Coronary artery (tissue), 2 donors: ENCODE data around the gene OR2AE1.

Source experiments
- DNase-seq: peaks from one replicate; pipeline ENCODE4 v3.0.0-alpha.2; 2017; ENCODE audit warnings: low spot score
- H3K27ac ChIP-seq, 2 donors: fragments of 200-600 bp; sonication (generic); one replicate each; pipeline ENCODE4 v1.5.1; 2016 to 2019
- H3K4me3 ChIP-seq: fragments of 200-600 bp; sonication (generic); 2 replicates; pipeline ENCODE4 v1.5.1; 2016; ENCODE audit warnings: mild to moderate bottlenecking, moderate library complexity
- TF ChIP-seq, protein P1 (sequence below): fragments of 200-600 bp; sonication (generic); IDR thresholded peaks from one replicate; pipeline ENCODE4 v1.5.1; 2019; ENCODE audit warnings: antibody characterized with exemption

The OR2AE1 gene

GRCh38 chr7:99837649-99838361, 39.0 kb downstream of the OR2AE1 start:
- no peak for DNase-seq
- H3K4me3 ChIP-seq, result no peak overlapping the region
- TF ChIP-seq, protein P1, sequence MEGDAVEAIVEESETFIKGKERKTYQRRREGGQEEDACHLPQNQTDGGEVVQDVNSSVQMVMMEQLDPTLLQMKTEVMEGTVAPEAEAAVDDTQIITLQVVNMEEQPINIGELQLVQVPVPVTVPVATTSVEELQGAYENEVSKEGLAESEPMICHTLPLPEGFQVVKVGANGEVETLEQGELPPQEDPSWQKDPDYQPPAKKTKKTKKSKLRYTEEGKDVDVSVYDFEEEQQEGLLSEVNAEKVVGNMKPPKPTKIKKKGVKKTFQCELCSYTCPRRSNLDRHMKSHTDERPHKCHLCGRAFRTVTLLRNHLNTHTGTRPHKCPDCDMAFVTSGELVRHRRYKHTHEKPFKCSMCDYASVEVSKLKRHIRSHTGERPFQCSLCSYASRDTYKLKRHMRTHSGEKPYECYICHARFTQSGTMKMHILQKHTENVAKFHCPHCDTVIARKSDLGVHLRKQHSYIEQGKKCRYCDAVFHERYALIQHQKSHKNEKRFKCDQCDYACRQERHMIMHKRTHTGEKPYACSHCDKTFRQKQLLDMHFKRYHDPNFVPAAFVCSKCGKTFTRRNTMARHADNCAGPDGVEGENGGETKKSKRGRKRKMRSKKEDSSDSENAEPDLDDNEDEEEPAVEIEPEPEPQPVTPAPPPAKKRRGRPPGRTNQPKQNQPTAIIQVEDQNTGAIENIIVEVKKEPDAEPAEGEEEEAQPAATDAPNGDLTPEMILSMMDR, result no peak
- H3K27ac ChIP-seq, result no peak overlapping the region

DNA sequence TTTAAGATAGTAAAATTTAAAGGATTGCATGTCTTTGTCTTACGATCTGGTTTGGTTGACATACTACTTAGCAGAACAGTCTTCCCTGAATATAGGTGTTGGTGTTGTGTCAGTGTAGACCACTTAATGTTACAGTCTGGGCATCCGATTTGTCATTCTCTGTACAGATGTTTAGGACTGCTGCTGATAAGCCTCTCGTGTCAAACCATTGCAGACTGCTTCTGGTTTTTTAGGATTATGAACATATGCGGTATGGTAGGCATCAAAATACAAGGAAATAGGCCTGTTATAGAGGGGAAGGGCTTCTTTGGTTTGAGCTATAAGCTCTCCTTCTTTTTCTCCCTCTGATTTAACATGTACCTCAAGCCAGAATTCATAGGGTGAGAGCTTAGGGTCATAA, 41.6 kb downstream of the OR2AE1 start:
- H3K27ac ChIP-seq, result no peak overlapping the region
- no peak for DNase-seq
- TF ChIP-seq, protein P1, result no peak

DNA sequence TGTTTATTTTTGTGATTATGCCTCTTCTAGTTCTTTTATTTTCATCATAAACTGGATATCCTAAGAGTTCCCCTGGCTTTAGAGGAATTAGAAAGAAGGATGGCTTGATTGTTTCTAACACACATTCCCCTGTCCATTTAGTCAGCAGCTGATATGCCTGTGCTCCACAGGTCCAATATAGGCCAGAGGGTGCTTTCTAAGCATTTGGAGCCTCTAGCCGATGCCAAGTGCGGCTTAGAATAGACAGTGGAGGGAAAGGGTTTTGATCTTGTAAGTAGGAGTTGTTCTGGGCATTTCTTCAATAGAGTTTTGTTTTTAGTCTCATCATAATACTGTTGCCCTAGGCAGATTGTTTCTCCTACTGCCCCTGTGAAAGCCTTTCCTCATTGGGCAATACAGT, 42.5 kb downstream of the OR2AE1 start:
- no peak for DNase-seq
- Histone ChIP-seq H3K27ac (no peak overlapping the region), H3K4me3 (no peak overlapping the region)
- TF ChIP-seq, protein P1, result no peak

More for the DNA sequence above, 41.6 kb downstream of the OR2AE1 start:
- H3K4me3 ChIP-seq, result no peak overlapping the region

DNA sequence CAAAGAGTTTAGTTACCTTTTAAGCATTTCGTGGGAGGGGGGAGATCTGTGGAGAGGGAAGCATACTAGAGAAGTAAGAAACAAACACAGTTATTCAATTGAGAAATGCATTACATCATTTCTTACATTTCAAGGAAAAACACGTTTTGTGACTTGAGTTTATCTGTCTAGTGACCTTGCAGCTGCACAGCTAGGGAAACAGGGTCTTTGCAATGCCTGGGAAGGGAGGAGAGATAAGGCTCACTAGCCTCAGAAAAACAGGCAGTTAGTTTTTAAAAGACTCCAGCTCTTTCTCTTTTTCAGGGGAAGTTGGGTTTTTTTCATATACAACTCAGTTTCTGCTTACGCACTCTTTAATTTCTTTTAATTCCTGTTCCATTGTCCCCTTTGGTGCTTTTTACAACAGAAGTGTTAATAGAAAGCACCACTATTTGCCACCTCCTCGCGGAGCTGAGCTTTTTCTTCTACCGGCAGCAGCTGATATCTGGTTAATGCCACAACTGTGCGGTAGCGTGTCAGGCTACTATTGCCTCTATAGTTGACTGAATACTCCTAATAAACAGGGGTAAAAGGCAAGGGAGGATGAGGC, 43.5 kb downstream of the OR2AE1 start:
- TF ChIP-seq, protein P1, result no peak
- Histone ChIP-seq H3K27ac (no peak overlapping the region), H3K4me3 (no peak overlapping the region)
- DNase-seq, result no peak

- no peak overlapping the region for H3K4me3 ChIP-seq
- TF ChIP-seq, protein P1, result no peak
- H3K27ac ChIP-seq, result no peak overlapping the region
- no peak for DNase-seq
These were observed 45.2 kb downstream of the OR2AE1 start for GRCh38 chr7:99831595-99831994.

- no peak for DNase-seq
- Histone ChIP-seq H3K4me3 (no peak overlapping the region), H3K27ac (no peak overlapping the region)
- TF ChIP-seq, protein P1, result no peak
These were observed 47.2 kb downstream of the OR2AE1 start for GRCh38 chr7:99829524-99830160.
